ENCODE results near the gene THSD4. TPM values are rescaled to one million over a fixed set of nuclear protein-coding genes. Genes with fewer than 3 reads are reported as not detected.

The THSD4 gene
- total RNA-seq, 1 donor, result 50.9 TPM

- TF ChIP-seq CTCF (IDR thresholded peaks at IDR 0.05; ENCODE audit: insufficient read depth, low read length), result no peak
- no peak for DNase-seq (ENCODE audit: low read depth)
- no peak overlapping the region for H3K4me3 ChIP-seq (ENCODE audit: low read depth, low read length)
These were observed 386.8 kb downstream of the THSD4 start for GRCh38 chr15:71502077-71502432.

GRCh38 chr15:71505962-71506361 is 390.7 kb downstream of the THSD4 start:
- no peak for DNase-seq (ENCODE audit: low read depth)
- no peak for TF ChIP-seq CTCF (IDR thresholded peaks at IDR 0.05; ENCODE audit: insufficient read depth, low read length)
- H3K4me3 ChIP-seq (ENCODE audit: low read depth, low read length), result no peak overlapping the region

GRCh38 chr15:71506946-71507345 is 391.7 kb downstream of the THSD4 start:
- DNase-seq (ENCODE audit: low read depth), result no peak
- TF ChIP-seq CTCF (IDR thresholded peaks at IDR 0.05; ENCODE audit: insufficient read depth, low read length), result no peak
- no peak overlapping the region for H3K4me3 ChIP-seq (ENCODE audit: low read depth, low read length)

GRCh38 chr15:71508081-71508682 is 392.9 kb downstream of the THSD4 start:
- H3K4me3 ChIP-seq (ENCODE audit: low read depth, low read length), result no peak overlapping the region
- DNase-seq (ENCODE audit: low read depth), result no peak
- no peak for TF ChIP-seq CTCF (IDR thresholded peaks at IDR 0.05; ENCODE audit: insufficient read depth, low read length)

- peak; percentile 13 for DNase-seq (ENCODE audit: low read depth)
- TF ChIP-seq CTCF (IDR thresholded peaks at IDR 0.05; ENCODE audit: insufficient read depth, low read length), result no peak
- no peak overlapping the region for H3K4me3 ChIP-seq (ENCODE audit: low read depth, low read length)
These were observed 393.9 kb downstream of the THSD4 start for GRCh38 chr15:71509139-71509538.

GRCh38 chr15:71510763-71511162 is 395.5 kb downstream of the THSD4 start:
- no peak overlapping the region for H3K4me3 ChIP-seq (ENCODE audit: low read depth, low read length)
- no peak for TF ChIP-seq CTCF (IDR thresholded peaks at IDR 0.05; ENCODE audit: insufficient read depth, low read length)
- DNase-seq (ENCODE audit: low read depth), result no peak

Measured in fibroblast of the aortic adventitia (primary cell).